Measurements from ENCODE around the gene ABHD1.

Gene ABHD1

GRCh38 chr2:27126252-27126710 lies 2.7 kb downstream of the ABHD1 start:
- Histone ChIP-seq H3K27ac (ENCODE audit: low read length, poor library complexity, severe bottlenecking) (no peak overlapping the region), H4K8ac (ENCODE audit: low read length) (no peak overlapping the region), H3K14ac (ENCODE audit: low read length in 2 of 2) (no peak overlapping the region), H2BK120ac (ENCODE audit: low read depth, low read length) (no peak overlapping the region), H2BK5ac (ENCODE audit: low read depth, low read length, poor library complexity, severe bottlenecking) (no peak overlapping the region), H3K36me3 (ENCODE audit: control insufficient read depth in 1 of 2, insufficient read depth in 2 of 2, low read depth in 1 of 2, low read length in 2 of 2) (peaks cover 21 to 22% of the 10 kb centered on the region in 2 experiments), H3K9ac (ENCODE audit: low read length) (no peak overlapping the region), H3K79me1 (replicated peaks; ENCODE audit: low read length, poor library complexity, severe bottlenecking) (peaks cover 3% of the 10 kb centered on the region), H3K4me2 (ENCODE audit: low read length, poor library complexity, severe bottlenecking) (no peak overlapping the region), H3K9me3 (ENCODE audit: control insufficient read depth, low read length) (no peaks in the 10 kb centered on the region), H3K4ac (ENCODE audit: low read depth in 1 of 2, low read length in 2 of 2) (no peak overlapping the region), H2BK12ac (ENCODE audit: low read length in 2 of 2) (no peak overlapping the region), H2AK5ac (ENCODE audit: low read length, severe bottlenecking) (no peak overlapping the region), H3K23ac (ENCODE audit: low read length in 2 of 2) (no peak overlapping the region), H3K4me1 (ENCODE audit: control insufficient read depth, insufficient read depth, low read depth, low read length) (peaks cover 9% of the 10 kb centered on the region), H2BK15ac (ENCODE audit: low read depth, poor library complexity, severe bottlenecking) (no peak overlapping the region), H3K18ac (ENCODE audit: low read depth in 1 of 2, low read length in 2 of 2) (no peak overlapping the region), H4K91ac (ENCODE audit: low read length) (no peak overlapping the region), H3K4me3 (ENCODE audit: insufficient read depth in 1 of 2, low read depth in 1 of 2, low read length in 2 of 2) (no peak overlapping the region), H3K27me3 (ENCODE audit: control insufficient read depth in 1 of 2, insufficient read depth in 1 of 2, low read length in 2 of 2) (peaks cover 16 to 29% of the 10 kb centered on the region in 2 experiments), H2AFZ (ENCODE audit: low read depth, low read length) (no peak overlapping the region)
- DNase-seq, result no peak
- WGBS, result 50% methylated on average over 5 of the region's 5 CpGs

- no peak overlapping the region for H3K18ac ChIP-seq (ENCODE audit: low read depth in 1 of 2, low read length in 2 of 2)
- H3K36me3 ChIP-seq (ENCODE audit: control insufficient read depth in 1 of 2, insufficient read depth in 2 of 2, low read depth in 1 of 2, low read length in 2 of 2), result peaks cover 39 to 40% of the 10 kb centered on the region in 2 experiments
- no peak overlapping the region for H3K4ac ChIP-seq (ENCODE audit: low read depth in 1 of 2, low read length in 2 of 2)
- H3K27ac ChIP-seq (ENCODE audit: low read length, poor library complexity, severe bottlenecking), result no peak overlapping the region
- H2BK12ac ChIP-seq (ENCODE audit: low read length in 2 of 2), result no peak overlapping the region
- no peak overlapping the region for H3K4me2 ChIP-seq (ENCODE audit: low read length, poor library complexity, severe bottlenecking)
- no peaks in the 10 kb centered on the region for H3K9me3 ChIP-seq (ENCODE audit: control insufficient read depth, low read length)
- H3K4me3 ChIP-seq (ENCODE audit: insufficient read depth in 1 of 2, low read depth in 1 of 2, low read length in 2 of 2), result no peak overlapping the region
- no peak overlapping the region for H2BK120ac ChIP-seq (ENCODE audit: low read depth, low read length)
- H4K8ac ChIP-seq (ENCODE audit: low read length), result no peak overlapping the region
- no peak overlapping the region for H3K23ac ChIP-seq (ENCODE audit: low read length in 2 of 2)
- H3K79me1 ChIP-seq (replicated peaks; ENCODE audit: low read length, poor library complexity, severe bottlenecking), result peaks cover 17% of the 10 kb centered on the region
- peaks cover 20% of the 10 kb centered on the region for H3K4me1 ChIP-seq (ENCODE audit: control insufficient read depth, insufficient read depth, low read depth, low read length)
- 83% methylated on average over 7 of the region's 9 CpGs for WGBS
- H2AFZ ChIP-seq (ENCODE audit: low read depth, low read length), result no peak overlapping the region
- H3K14ac ChIP-seq (ENCODE audit: low read length in 2 of 2), result no peak overlapping the region
- H4K91ac ChIP-seq (ENCODE audit: low read length), result no peak overlapping the region
- H2BK15ac ChIP-seq (ENCODE audit: low read depth, poor library complexity, severe bottlenecking), result no peak overlapping the region
- H3K27me3 ChIP-seq (ENCODE audit: control insufficient read depth in 1 of 2, insufficient read depth in 1 of 2, low read length in 2 of 2), result peaks cover 0 to 11% of the 10 kb centered on the region in 2 experiments
- no peak overlapping the region for H3K9ac ChIP-seq (ENCODE audit: low read length)
- H2BK5ac ChIP-seq (ENCODE audit: low read depth, low read length, poor library complexity, severe bottlenecking), result no peak overlapping the region
- no peak for DNase-seq
- H2AK5ac ChIP-seq (ENCODE audit: low read length, severe bottlenecking), result no peak overlapping the region
Measured at GRCh38 chr2:27127883-27128667, 4.5 kb downstream of the ABHD1 start.

- Histone ChIP-seq H3K4me2 (ENCODE audit: low read length, poor library complexity, severe bottlenecking) (no peak overlapping the region), H3K27ac (ENCODE audit: low read length, poor library complexity, severe bottlenecking) (no peak overlapping the region), H3K4me1 (ENCODE audit: control insufficient read depth, insufficient read depth, low read depth, low read length) (peaks cover 17% of the 10 kb centered on the region)
Measured at GRCh38 chr2:27128668-27129571, 5.3 kb downstream of the ABHD1 start.

GRCh38 chr2:27130396-27130795 lies 6.8 kb downstream of the ABHD1 start:
- Histone ChIP-seq H3K79me1 (replicated peaks; ENCODE audit: low read length, poor library complexity, severe bottlenecking) (peaks cover 23% of the 10 kb centered on the region), H3K4me2 (ENCODE audit: low read length, poor library complexity, severe bottlenecking) (no peak overlapping the region), H2BK12ac (ENCODE audit: low read length in 2 of 2) (no peak overlapping the region), H3K4ac (ENCODE audit: low read depth in 1 of 2, low read length in 2 of 2) (no peak overlapping the region), H3K9ac (ENCODE audit: low read length) (no peak overlapping the region), H2BK120ac (ENCODE audit: low read depth, low read length) (no peak overlapping the region), H3K36me3 (ENCODE audit: control insufficient read depth in 1 of 2, insufficient read depth in 2 of 2, low read depth in 1 of 2, low read length in 2 of 2) (peaks cover 41 to 44% of the 10 kb centered on the region in 2 experiments), H2BK5ac (ENCODE audit: low read depth, low read length, poor library complexity, severe bottlenecking) (no peak overlapping the region), H4K8ac (ENCODE audit: low read length) (no peak overlapping the region), H3K9me3 (ENCODE audit: control insufficient read depth, low read length) (no peaks in the 10 kb centered on the region), H3K23ac (ENCODE audit: low read length in 2 of 2) (no peak overlapping the region), H2AK5ac (ENCODE audit: low read length, severe bottlenecking) (no peak overlapping the region), H3K27ac (ENCODE audit: low read length, poor library complexity, severe bottlenecking) (no peak overlapping the region), H3K14ac (ENCODE audit: low read length in 2 of 2) (no peak overlapping the region), H4K91ac (ENCODE audit: low read length) (no peak overlapping the region), H2BK15ac (ENCODE audit: low read depth, poor library complexity, severe bottlenecking) (no peak overlapping the region), H3K18ac (ENCODE audit: low read depth in 1 of 2, low read length in 2 of 2) (no peak overlapping the region), H2AFZ (ENCODE audit: low read depth, low read length) (no peak overlapping the region), H3K4me1 (ENCODE audit: control insufficient read depth, insufficient read depth, low read depth, low read length) (peaks cover 17% of the 10 kb centered on the region), H3K27me3 (ENCODE audit: control insufficient read depth in 1 of 2, insufficient read depth in 1 of 2, low read length in 2 of 2) (no peaks in the 10 kb centered on the region), H3K4me3 (ENCODE audit: insufficient read depth in 1 of 2, low read depth in 1 of 2, low read length in 2 of 2) (no peak overlapping the region)
- 98% methylated on average over 10 of the region's 10 CpGs for WGBS
- DNase-seq, result no peak

More at GRCh38 chr2:27128668-27129571, 5.3 kb downstream of the ABHD1 start:
- peaks cover 23% of the 10 kb centered on the region for H3K79me1 ChIP-seq (replicated peaks; ENCODE audit: low read length, poor library complexity, severe bottlenecking)
- peaks cover 0 to 4% of the 10 kb centered on the region in 2 experiments for H3K27me3 ChIP-seq (ENCODE audit: control insufficient read depth in 1 of 2, insufficient read depth in 1 of 2, low read length in 2 of 2)
- no peak overlapping the region for H3K23ac ChIP-seq (ENCODE audit: low read length in 2 of 2)
- H2AK5ac ChIP-seq (ENCODE audit: low read length, severe bottlenecking), result no peak overlapping the region
- no peak overlapping the region for H2AFZ ChIP-seq (ENCODE audit: low read depth, low read length)
- H4K91ac ChIP-seq (ENCODE audit: low read length), result no peak overlapping the region
- H3K9me3 ChIP-seq (ENCODE audit: control insufficient read depth, low read length), result no peaks in the 10 kb centered on the region
- H3K4me3 ChIP-seq (ENCODE audit: insufficient read depth in 1 of 2, low read depth in 1 of 2, low read length in 2 of 2), result no peak overlapping the region
- 95% methylated on average over 9 of the region's 11 CpGs for WGBS
- no peak for DNase-seq
- H3K14ac ChIP-seq (ENCODE audit: low read length in 2 of 2), result no peak overlapping the region
- no peak overlapping the region for H3K9ac ChIP-seq (ENCODE audit: low read length)
- no peak overlapping the region for H3K18ac ChIP-seq (ENCODE audit: low read depth in 1 of 2, low read length in 2 of 2)
- no peak overlapping the region for H2BK15ac ChIP-seq (ENCODE audit: low read depth, poor library complexity, severe bottlenecking)
- no peak overlapping the region for H4K8ac ChIP-seq (ENCODE audit: low read length)
- H2BK120ac ChIP-seq (ENCODE audit: low read depth, low read length), result no peak overlapping the region
- H2BK12ac ChIP-seq (ENCODE audit: low read length in 2 of 2), result no peak overlapping the region
- H3K36me3 ChIP-seq (ENCODE audit: control insufficient read depth in 1 of 2, insufficient read depth in 2 of 2, low read depth in 1 of 2, low read length in 2 of 2), result peaks cover 41 to 44% of the 10 kb centered on the region in 2 experiments
- no peak overlapping the region for H3K4ac ChIP-seq (ENCODE audit: low read depth in 1 of 2, low read length in 2 of 2)
- no peak overlapping the region for H2BK5ac ChIP-seq (ENCODE audit: low read depth, low read length, poor library complexity, severe bottlenecking)
